Fibroblast of lung (primary cell): Measurements from ENCODE around the gene EPHA5. TPM values are rescaled to one million over a fixed set of nuclear protein-coding genes. Genes with fewer than 3 reads are reported as not detected.
A peak's percentile ranks its signal among the peaks of the same experiment; 100 is the strongest.

Experiments
- DNase-seq, 2 donors: peaks; one replicate each; pipeline versions ENCODE4 v3.0.0 to v3.0.0-alpha.2; 2010; ENCODE audit warnings: low read depth in 2 of 2
- H2AFZ ChIP-seq: 2 replicates; pipeline ENCODE4 v1.5.1; 2012; ENCODE audit warnings: low read length, control low read depth, inconsistent platforms
- H3K27ac ChIP-seq: 2 replicates; pipeline ENCODE4 v1.5.1; 2011; ENCODE audit warnings: low read length, control low read depth; ENCODE audit not compliant: insufficient read depth
- H3K27me3 ChIP-seq: 2 replicates; pipeline ENCODE4 v1.5.1; 2011; ENCODE audit warnings: mild to moderate bottlenecking, low read length; ENCODE audit not compliant: control insufficient read depth, insufficient read depth
- H3K36me3 ChIP-seq: 2 replicates; pipeline ENCODE4 v1.5.1; 2011; ENCODE audit warnings: low read length; ENCODE audit not compliant: control insufficient read depth, insufficient read depth
- H3K4me1 ChIP-seq: 2 replicates; pipeline ENCODE4 v1.5.1; 2011; ENCODE audit warnings: low read length; ENCODE audit not compliant: control insufficient read depth, insufficient read depth; ENCODE audit errors: extremely low read depth
- H3K4me2 ChIP-seq: 2 replicates; pipeline ENCODE4 v1.5.1; 2011; ENCODE audit warnings: low read length, control low read depth; ENCODE audit not compliant: insufficient read depth; ENCODE audit errors: extremely low read depth
- H3K4me3 ChIP-seq, 4 experiments: fragments of 200-600 bp in 1 of 4; sonication (generic) in 1 of 4; replicated peaks in 1 of 4; 2 replicates each; pipeline ENCODE4 v1.5.1; 2011 to 2016; ENCODE audit warnings: low read length in 4 of 4, low read depth in 3 of 4, mild to moderate bottlenecking in 3 of 4, control low read depth in 2 of 4, inconsistent platforms in 1 of 4, mixed read lengths in 1 of 4; ENCODE audit not compliant: insufficient read depth in 1 of 4; ENCODE audit errors: control extremely low read depth in 1 of 4
- H3K79me2 ChIP-seq: 2 replicates; pipeline ENCODE4 v1.5.1; 2012; ENCODE audit warnings: mild to moderate bottlenecking, low read length, inconsistent platforms; ENCODE audit not compliant: control insufficient read depth, insufficient read depth
- H3K9ac ChIP-seq: 2 replicates; pipeline ENCODE4 v1.5.1; 2011; ENCODE audit warnings: mild to moderate bottlenecking, low read length, control low read depth; ENCODE audit not compliant: insufficient read depth
- H3K9me3 ChIP-seq: 2 replicates; pipeline ENCODE4 v1.5.1; 2012; ENCODE audit warnings: low read depth, low read length; ENCODE audit not compliant: control insufficient read depth, insufficient read depth
- H4K20me1 ChIP-seq: 2 replicates; pipeline ENCODE4 v1.5.1; 2011; ENCODE audit warnings: low read length; ENCODE audit not compliant: control insufficient read depth, insufficient read depth; ENCODE audit errors: extremely low read depth
- CTCF ChIP-seq, 2 donors: IDR thresholded peaks in 1 of 2; conservative IDR thresholded peaks in 1 of 2; 1 replicate in 1 of 2; 2 replicates in 1 of 2; pipeline ENCODE4 v1.5.1; 2011 to 2012; ENCODE audit warnings: low read length in 2 of 2, control low read depth in 1 of 2, inconsistent platforms in 1 of 2, low read depth in 1 of 2, mild to moderate bottlenecking in 1 of 2
- EZH2 ChIP-seq: IDR thresholded peaks from 2 replicates; pipeline ENCODE4 v1.5.1; 2012; ENCODE audit warnings: low read length, control low read depth, mild to moderate bottlenecking; ENCODE audit errors: missing control alignments
- polyA plus RNA-seq, 2 donors: library from polyadenylated mRNA; depleted of rRNA in 1 of 2; stranded (reverse) in 1 of 2; unstranded in 1 of 2; fragments of >200 nt; gene quantifications; 2 replicates each; pipeline ENCODE4 v1.2.1, GENCODE V29; 2011 to 2012; ENCODE audit warnings: missing spikeins in 1 of 2
- total RNA-seq: library from RNA; depleted of rRNA; stranded (reverse); fragments of >200 nt; gene quantifications from 2 replicates; pipeline ENCODE4 v1.2.1, GENCODE V29; 2014

EPHA5 gene
- total and polyA plus RNA-seq, 2 donors (not counting 1 experiment from before 2014, with no cell fraction given), result under 0.01 to 0.16 TPM

- no peaks in the 10 kb centered on the region for H3K4me1 ChIP-seq
- H3K36me3 ChIP-seq, result no peaks in the 10 kb centered on the region
- H3K79me2 ChIP-seq, result no peaks in the 10 kb centered on the region
- H3K4me3 ChIP-seq, result no peak overlapping the region
- no peak overlapping the region for H2AFZ ChIP-seq
- H3K9me3 ChIP-seq, result no peaks in the 10 kb centered on the region
- TF ChIP-seq CTCF (conservative IDR thresholded peaks at IDR 0.05 in 1 of 2, IDR thresholded peaks at IDR 0.05 in 1 of 2; ENCODE audit: low read depth in 1 of 2, low read length in 2 of 2), result no peak
- TF ChIP-seq EZH2, result no peak
- no peak overlapping the region for H3K9ac ChIP-seq
- H4K20me1 ChIP-seq, result no peaks in the 10 kb centered on the region
- H3K27me3 ChIP-seq, result no peaks in the 10 kb centered on the region
- DNase-seq, result no peak
- no peak overlapping the region for H3K27ac ChIP-seq
- H3K4me2 ChIP-seq, result no peak overlapping the region
Measured at GRCh38 chr4:65651751-65652150, 18.5 kb downstream of the EPHA5 start.

- Histone ChIP-seq H2AFZ (no peak overlapping the region), H3K4me1 (no peaks in the 10 kb centered on the region), H3K27ac (no peak overlapping the region), H3K4me3 (no peak overlapping the region), H3K79me2 (no peaks in the 10 kb centered on the region), H3K36me3 (no peaks in the 10 kb centered on the region), H3K27me3 (no peaks in the 10 kb centered on the region), H3K4me2 (no peak overlapping the region), H4K20me1 (no peaks in the 10 kb centered on the region), H3K9me3 (no peaks in the 10 kb centered on the region), H3K9ac (no peak overlapping the region)
- TF ChIP-seq CTCF (conservative IDR thresholded peaks at IDR 0.05 in 1 of 2, IDR thresholded peaks at IDR 0.05 in 1 of 2; ENCODE audit: low read depth in 1 of 2, low read length in 2 of 2), result no peak
- no peak for TF ChIP-seq EZH2
- DNase-seq, result peak in 1 of 2 donors; percentile 45
Measured at GRCh38 chr4:65651031-65651430, 19.3 kb downstream of the EPHA5 start.

DNA sequence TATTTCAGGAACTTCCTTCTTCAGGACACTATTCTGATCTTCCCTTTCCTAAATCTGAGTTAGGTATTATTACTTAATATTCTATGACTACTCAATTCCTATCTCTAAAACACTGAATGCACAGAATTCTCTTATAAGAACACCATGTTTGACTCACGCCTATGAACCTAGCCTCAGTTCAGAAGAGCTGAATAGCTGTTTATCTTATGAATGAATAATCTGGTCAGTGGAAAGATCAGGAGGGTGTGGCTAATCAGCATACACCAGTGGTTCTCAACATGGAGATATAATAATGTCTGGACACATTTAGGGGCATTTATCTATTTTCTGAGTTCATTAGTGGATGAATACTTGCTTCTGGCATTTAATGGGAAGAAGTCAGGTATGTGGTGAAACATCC lies 24.2 kb downstream of the EPHA5 start:
- Histone ChIP-seq H3K27ac (no peak overlapping the region), H3K9me3 (no peaks in the 10 kb centered on the region), H3K9ac (no peak overlapping the region), H3K4me1 (no peaks in the 10 kb centered on the region), H3K36me3 (no peaks in the 10 kb centered on the region), H4K20me1 (no peaks in the 10 kb centered on the region), H2AFZ (no peak overlapping the region), H3K4me2 (no peak overlapping the region), H3K27me3 (no peaks in the 10 kb centered on the region), H3K79me2 (no peaks in the 10 kb centered on the region), H3K4me3 (no peak overlapping the region)
- peak in 1 of 2 donors; percentile 51 for DNase-seq
- TF ChIP-seq EZH2, result no peak
- TF ChIP-seq CTCF (conservative IDR thresholded peaks at IDR 0.05 in 1 of 2, IDR thresholded peaks at IDR 0.05 in 1 of 2; ENCODE audit: low read depth in 1 of 2, low read length in 2 of 2), result no peak
